ENCODE measurements around the gene FSIP1.

Gene FSIP1

DNA sequence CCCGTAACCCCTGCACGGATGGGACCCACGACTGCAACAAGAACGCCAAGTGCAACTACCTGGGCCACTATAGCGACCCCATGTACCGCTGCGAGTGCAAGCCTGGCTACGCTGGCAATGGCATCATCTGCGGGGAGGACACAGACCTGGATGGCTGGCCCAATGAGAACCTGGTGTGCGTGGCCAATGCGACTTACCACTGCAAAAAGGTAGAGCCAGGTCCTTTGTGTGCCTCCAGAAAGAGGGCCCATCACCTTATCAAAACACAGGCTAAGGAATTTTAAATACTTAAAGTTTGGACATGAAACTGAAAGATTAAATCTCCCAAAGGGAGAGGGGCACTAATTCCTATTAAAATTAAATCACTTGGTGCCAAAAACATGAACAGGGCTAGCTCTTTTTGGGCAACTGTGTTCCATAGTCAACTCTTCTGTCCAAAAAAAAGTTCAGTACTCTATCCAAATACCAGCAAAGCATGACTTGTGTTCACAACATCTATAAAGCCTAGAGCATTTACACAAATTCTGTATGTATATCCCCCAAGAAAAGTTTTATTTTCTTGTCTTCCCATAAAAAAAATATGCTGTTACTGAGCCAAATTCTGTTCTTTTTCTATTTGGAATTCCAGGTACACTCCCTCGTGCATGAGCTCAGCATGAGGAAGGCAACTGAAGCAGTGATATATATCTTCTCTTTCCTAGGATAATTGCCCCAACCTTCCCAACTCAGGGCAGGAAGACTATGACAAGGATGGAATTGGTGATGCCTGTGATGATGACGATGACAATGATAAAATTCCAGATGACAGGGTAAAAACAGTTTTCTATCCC is 192.6 kb downstream of the FSIP1 start:
- no peak for DNase-seq

DNA sequence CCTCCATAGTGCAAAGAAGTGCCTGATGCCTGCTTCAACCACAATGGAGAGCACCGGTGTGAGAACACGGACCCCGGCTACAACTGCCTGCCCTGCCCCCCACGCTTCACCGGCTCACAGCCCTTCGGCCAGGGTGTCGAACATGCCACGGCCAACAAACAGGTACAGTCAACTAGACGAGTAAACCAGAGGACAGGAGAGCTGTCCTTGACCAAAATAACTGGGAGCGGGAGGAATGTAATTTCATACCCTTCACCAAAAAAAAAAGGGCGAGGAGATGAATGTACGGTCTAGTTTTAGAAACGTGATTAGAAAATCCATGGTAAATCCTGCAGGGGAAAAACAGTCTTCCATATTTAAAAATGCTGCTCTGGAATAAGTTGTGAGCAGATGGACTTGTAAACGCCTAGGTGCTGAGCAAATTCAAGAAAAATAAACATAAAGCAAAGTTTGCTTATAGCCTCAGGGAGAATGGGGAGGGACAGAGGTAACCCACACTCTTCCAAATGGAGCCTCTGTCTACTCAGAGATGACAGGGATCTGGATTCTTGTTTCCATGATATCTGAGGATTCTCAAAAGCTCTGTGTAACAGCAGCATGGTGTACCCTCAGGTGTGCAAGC is 193.3 kb downstream of the FSIP1 start:
- DNase-seq = no peak

DNA sequence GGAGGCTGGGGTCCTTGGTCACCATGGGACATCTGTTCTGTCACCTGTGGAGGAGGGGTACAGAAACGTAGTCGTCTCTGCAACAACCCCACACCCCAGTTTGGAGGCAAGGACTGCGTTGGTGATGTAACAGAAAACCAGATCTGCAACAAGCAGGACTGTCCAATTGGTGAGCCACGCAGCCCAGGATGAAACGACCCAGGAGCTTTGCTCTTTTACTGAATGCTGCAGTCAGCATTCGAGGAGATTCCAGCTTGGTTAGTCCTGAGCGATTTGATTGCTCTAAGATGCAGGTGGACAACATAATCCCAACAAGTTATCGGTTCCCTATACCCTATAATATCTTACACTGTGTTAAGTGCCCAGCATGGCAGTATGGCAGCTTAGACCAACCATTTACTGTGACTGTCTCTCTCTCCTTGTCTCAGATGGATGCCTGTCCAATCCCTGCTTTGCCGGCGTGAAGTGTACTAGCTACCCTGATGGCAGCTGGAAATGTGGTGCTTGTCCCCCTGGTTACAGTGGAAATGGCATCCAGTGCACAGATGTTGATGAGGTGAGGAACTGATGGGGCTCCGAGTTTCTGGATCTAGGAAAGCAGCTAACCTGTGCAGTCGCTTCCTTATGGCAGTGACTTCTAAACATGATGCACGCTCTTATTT is 194.0 kb downstream of the FSIP1 start:
- DNase-seq = no peak

DNA sequence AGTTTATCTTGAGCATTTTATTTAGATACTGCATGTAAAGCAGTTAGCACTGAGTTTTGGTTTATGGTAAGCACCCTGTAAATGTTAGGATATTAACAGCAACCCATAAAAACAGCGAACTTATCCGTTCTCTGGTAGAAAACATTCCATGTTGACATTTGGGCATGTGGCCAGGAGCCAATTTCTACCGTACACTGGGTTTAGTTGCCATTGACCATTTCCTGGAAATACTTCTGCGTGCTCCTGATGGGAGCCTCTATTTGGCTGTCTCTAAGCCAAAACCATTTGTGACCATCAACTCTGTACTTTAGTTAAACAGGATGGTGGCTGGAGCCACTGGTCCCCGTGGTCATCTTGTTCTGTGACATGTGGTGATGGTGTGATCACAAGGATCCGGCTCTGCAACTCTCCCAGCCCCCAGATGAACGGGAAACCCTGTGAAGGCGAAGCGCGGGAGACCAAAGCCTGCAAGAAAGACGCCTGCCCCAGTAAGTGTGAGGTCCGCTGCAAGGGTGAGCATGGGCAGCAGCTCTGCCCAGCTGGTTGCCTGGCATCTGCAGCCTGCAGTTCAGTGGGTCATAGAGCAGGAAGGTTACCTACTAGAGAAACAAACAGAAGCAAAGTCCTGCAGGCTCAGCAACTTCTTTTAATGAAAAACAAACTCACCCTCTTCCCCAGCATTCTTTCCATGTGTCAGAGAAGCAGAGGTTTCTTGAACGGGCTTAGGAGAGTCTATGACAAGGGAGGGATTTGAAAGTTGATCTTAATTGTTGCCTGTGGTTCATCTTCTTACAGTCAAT is 194.7 kb downstream of the FSIP1 start:
- no peak for DNase-seq

DNA sequence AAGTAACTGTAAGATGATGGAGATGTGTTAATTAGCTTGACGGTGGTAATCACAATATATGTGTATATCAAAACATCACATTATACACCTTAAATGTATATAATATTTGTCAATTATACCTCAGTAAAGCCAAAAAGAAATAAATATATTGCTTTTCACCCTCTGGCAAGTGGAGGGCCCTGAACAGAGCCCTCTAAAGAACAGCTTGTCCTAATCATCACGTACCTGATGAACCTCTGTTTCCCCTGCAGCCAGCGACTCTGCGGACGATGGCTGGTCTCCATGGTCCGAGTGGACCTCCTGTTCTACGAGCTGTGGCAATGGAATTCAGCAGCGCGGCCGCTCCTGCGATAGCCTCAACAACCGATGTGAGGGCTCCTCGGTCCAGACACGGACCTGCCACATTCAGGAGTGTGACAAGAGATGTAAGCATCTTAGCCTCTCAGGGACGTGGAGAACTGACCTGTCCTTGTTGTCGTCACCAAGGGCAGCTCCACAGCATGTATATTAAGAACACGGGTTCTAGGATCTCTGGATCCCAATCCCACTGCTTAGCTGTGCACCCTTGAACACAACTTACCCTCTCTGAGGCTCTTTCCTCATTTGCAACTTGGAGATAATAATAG is 195.4 kb downstream of the FSIP1 start:
- no peak for DNase-seq

DNA sequence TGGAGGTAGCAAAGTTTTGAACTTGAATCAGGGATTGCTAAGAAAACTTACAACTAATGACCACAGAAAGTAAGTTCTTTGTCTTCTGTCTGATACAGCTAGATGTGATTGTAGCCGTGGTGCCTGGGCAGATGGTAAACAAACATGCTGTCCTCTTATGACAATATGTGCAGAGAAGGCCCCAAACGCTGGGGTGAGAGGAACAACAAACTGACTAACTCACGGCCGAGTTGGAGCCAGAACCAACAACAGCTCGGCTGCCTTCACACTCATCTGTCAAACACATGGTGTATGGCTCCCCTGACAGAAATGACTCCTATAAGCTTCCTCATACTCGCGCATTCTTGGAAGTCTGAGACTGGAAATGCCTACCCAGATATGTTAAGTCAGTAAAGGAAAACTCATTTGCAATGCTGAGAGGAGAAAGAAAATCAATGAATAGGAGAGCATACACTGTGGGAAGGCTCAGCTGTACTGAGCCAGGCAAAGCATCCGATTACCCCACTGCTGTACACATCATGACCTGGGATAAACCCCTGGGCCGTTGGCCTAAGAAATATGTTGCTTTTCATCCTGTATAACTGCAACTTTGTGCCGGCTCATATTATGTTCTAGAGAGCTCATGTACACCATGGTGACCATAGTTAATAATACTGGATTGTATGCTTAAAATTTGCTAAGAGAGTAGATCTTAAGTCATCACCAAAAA is 196.1 kb downstream of the FSIP1 start:
- DNase-seq = no peak

DNA sequence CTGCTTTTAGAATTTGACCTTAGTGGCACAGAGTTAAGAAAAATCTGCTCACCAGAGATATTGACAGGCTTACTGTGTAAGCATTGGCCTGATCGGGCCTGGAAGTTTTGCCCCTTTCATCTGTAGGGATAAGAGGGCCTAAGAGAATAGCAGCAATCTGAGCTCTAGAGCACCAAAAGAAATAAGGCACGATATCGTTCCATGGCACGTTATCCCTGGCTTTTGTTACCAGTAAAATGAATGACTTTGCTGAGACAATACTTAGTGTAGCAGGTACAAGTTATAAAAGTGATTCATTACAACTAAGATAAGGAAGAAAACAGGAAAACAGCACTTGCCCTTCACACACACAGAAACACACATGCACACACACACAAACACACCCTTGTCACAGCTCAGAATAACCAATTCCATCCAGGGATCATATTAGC is 196.8 kb downstream of the FSIP1 start:
- no peak for DNase-seq

DNA sequence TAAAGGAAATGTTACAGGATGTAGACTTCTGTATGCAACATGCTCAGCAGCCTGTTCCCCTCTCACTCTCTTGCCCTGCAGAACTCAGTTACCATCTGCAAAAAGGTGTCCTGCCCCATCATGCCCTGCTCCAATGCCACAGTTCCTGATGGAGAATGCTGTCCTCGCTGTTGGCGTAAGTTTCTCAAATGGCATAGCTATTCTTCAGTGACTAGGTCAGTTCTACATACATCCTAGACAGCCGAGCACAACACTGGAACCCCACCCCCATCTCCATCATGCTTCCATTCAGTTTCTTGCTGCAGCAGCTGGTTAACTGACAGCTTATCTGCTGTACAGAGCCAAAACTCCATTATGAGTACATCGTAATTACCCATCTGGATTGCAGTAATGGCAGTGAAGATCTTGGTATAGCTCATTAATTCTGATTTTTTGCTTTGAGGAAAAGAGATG is 197.2 kb downstream of the FSIP1 start:
- no peak for DNase-seq

DNA sequence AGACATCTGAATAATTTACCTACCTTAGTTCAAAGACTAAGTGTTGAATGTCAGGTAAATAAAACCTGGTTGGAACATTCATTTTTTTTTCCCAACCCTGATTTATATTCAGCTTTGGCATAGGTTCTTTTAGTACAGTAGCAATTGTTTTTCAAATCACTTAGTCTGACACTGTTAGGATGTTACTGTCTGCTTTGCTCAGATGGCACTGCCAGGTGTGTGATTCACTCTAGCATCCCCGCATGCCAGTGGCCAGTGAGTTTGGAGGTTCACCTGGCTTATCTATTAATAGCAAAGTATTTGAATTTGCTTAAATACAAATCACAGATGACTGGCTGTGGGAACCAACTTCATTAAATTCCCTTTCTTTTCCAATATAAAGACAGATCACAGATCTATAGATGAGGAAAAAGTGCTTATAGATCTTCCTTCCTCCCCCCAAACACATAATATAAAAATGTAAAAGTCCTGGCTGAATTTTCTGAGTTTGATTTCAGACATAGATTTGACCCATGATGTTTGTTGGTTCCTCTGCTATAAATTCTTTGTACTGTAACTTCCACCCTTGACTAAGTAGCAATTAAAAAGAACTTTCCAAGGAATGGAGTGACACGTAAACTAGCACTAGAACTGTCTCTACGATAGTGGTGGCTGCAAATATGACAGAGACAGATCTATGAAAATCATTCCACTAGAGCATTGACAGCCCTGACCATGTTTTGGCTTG is 197.8 kb downstream of the FSIP1 start:
- no peak for DNase-seq

DNA sequence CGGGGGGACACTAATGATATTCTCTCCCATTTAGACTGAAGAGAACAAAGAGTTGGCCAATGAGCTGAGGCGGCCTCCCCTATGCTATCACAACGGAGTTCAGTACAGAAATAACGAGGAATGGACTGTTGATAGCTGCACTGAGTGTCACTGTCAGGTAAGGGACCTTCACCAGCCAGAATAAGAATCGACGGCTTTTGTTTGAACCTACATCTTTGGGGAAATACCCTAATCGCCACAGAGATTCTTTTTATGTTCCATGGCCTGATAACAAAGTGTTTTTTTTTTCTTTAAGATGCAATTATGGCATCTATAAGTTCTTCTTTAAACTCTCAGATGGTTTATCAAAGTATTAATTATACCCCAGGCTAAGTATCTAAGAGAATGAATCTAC is 198.4 kb downstream of the FSIP1 start:
- no peak for DNase-seq

DNA sequence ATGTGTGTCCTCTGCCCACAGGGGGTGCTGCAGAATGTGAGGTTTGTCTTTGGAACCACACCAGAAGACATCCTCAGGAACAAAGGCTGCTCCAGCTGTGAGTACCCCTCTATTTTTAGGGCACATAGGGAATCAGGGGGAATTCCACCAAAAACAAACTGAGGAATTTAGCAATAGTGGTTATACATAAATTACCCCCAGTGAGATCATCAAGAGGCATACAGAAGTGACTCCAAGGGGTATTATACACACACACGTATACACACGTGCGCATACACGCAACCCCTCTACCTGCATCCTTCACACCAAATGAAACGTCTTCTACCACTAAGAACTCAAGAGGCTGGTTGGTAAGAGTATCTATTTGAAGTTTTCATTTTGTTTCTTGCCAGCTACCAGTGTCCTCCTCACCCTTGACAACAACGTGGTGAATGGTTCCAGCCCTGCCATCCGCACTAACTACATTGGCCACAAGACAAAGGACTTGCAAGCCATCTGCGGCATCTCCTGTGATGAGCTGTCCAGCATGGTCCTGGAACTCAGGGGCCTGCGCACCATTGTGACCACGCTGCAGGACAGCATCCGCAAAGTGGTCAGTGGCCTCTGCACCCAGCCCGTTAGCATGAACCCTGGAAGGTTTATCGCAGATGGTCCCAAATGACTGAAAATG is 198.9 kb downstream of the FSIP1 start:
- DNase-seq = peak; percentile 71

DNA sequence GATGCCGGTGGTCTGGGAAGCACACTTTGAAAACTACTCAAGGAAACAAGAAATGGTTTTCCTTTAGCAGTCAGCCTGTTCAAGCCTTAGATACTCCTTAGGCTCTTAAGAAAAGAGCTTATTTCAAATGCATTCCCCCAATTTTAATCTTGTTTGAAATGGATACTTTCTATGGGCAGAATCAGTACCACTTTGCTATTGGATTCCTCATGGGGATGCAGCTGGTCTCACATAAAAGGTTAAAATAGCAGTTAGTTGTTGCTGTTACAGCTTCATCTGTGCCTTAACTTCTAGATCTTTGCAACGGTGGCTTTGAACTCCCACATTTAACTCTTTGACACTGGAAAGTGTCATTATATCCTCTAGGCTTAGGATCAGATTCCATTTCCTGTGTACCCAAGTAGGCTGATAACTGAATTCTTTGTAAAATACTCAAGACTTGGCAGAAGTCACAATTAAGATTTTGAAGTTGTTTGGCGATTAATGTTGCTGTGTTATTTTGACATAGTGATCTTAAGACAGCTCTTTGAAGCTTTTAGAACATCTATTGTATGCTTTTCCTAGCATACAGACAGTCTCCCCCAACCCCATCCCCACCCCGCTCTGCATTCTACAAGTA is 199.6 kb downstream of the FSIP1 start:
- no peak for DNase-seq

DNA sequence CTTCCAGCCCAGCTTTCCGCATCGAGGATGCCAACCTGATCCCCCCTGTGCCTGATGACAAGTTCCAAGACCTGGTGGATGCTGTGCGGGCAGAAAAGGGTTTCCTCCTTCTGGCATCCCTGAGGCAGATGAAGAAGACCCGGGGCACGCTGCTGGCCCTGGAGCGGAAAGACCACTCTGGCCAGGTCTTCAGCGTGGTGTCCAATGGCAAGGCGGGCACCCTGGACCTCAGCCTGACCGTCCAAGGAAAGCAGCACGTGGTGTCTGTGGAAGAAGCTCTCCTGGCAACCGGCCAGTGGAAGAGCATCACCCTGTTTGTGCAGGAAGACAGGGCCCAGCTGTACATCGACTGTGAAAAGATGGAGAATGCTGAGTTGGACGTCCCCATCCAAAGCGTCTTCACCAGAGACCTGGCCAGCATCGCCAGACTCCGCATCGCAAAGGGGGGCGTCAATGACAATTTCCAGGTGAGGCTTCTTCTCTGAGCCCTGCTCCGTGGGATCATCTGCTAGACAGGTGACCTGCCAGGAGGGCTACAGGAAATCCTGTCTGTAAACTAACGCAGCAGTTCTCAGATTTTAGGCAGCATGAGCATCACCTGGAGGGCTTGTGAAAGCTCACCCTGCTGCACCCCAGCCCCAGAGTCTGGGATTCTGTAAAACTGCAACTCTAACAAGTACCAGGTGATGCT is 200.2 kb downstream of the FSIP1 start:
- DNase-seq = no peak

DNA sequence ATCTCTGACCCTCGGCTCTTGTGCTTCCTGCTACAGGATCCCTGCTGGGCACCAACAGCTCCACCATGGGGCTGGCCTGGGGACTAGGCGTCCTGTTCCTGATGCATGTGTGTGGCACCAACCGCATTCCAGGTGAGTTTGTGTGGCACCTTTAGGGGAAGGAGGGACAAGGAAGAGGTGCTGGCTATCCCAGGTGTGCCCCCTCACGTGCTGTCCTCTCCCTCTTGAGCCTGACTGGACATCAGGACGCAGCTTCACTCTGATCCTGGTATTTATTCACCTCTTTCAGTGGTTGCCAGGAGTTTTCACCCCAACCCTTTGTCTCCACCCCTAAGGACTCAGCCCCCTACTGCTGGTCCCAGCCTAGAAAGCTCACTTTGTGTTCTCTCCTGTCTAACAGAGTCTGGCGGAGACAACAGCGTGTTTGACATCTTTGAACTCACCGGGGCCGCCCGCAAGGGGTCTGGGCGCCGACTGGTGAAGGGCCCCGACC is 200.8 kb downstream of the FSIP1 start:
- DNase-seq = no peak

DNA sequence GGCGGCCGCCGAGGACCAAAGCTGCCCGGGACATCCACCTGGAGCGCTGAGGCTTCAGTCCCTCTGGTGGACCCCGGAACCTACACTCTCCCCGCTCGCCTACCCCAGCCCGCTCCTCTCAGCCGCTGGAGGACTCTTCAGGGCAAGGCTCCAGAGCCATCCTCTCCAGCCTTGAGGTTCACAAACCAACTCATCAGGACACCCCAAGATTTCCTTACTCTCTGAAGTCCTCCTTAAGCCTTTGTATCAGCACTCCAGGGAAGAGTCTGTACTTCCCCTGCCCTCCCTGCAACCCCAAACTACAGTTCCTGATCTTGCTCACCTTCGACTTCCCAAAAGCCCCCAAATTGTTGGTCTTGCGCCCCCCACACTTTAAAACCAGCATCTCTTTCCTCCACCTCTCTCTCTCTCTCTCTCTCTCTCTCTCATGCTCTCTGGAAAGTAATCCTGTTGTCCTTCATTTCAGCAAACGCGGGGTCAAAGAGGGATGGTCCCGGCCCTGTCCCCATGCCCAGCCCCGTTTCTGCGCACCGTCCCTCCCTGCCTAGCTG is 201.3 kb downstream of the FSIP1 start:
- no peak for DNase-seq

DNA sequence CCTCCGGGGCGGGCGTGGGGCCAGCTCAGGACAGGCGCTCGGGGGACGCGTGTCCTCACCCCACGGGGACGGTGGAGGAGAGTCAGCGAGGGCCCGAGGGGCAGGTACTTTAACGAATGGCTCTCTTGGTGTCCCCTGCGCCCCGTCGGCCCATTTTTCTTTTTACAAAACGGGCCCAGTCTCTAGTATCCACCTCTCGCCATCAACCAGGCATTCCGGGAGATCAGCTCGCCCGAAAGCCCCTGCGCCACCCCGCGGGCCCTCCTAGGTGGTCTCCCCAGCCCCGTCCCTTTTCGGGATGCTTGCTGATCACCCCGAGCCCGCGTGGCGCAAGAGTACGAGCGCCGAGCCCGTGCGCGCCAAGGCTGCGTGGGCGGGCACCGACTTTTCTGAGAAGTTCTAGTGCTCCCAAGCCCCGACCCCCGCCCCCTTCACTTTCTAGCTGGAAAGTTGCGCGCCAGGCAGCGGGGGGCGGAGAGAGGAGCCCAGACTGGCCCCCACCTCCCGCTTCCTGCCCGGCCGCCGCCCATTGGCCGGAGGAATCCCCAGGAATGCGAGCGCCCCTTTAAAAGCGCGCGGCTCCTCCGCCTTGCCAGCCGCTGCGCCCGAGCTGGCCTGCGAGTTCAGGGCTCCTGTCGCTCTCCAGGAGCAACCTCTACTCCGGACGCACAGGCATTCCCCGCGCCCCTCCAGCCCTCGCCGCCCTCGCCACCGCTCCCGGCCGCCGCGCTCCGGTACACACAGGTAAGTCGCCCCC is 202.0 kb downstream of the FSIP1 start, which contains the start of gene THBS1:
THBS1 (plus strand) TSS at position 595 of the 757 bp plus-strand sequence. CDS start 779 bp downstream, outside the sequence.
- peak; percentile 80 for DNase-seq

DNA sequence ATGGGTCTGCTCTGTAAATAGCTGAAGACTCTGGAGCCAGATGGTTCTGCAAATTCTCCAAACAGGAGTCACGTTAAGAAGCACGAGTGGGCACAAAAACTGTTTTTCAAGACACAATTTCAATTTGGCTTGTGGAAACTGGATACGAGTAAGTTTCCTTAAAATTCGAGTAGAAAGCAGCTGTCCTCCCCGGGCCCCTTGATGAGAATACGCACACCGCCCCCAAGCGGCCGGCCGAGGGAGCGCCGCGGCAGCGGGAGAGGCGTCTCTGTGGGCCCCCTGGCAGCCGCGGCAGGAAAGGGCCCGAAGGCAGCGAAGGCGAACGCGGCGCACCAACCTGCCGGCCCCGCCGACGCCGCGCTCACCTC is 202.5 kb downstream of the FSIP1 start:
- DNase-seq = peak; percentile 95

DNA sequence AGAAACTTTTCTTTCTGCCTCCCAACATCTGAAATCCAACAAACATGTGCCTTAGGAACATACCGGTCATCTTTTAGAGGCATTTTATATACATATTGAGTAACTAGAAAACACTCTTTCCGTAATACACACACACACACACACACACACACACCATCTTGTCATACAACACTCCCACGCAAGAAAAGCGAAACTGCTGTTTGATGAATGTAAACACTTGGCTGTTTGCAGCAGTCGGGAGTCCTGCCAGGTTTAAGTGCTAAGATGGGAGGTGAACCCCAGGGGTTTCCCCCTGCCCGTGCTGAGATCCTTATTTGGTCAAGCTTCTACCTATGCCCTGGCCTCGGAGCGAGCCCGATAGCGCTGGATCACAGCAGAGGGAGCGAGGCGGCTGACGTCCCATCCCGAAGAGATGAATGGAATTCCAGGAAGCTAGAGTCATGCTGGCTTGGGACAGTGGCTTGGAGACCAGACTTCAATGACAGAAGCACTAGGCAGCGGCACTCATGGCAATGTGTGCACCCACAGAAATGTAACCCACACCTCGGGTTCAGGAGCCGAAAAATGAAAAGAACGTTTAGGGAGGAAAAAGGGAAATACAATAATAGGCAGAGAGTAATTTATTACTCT is 203.0 kb downstream of the FSIP1 start:
- DNase-seq = no peak
